Sigmoid colon (tissue), 3 donors: ENCODE results near the gene PRKRIP1.

ENCODE experiments used
- CTCF ChIP-seq, 4 experiments: fragments of 450-650 bp in 3 of 4; fragments of 200-600 bp in 1 of 4; IDR thresholded peaks; one replicate each; pipeline ENCODE4 v1.5.1; 2016 to 2019; ENCODE audit warnings: antibody characterized with exemption in 4 of 4, mild to moderate bottlenecking in 3 of 4, moderate library complexity in 2 of 4
- POLR2A ChIP-seq, 2 donors: fragments of 450-650 bp; IDR thresholded peaks; one replicate each; pipeline ENCODE4 v1.6.1; 2016; ENCODE audit warnings: antibody characterized with exemption in 2 of 2, mild to moderate bottlenecking in 2 of 2, moderate library complexity in 2 of 2

DNA sequence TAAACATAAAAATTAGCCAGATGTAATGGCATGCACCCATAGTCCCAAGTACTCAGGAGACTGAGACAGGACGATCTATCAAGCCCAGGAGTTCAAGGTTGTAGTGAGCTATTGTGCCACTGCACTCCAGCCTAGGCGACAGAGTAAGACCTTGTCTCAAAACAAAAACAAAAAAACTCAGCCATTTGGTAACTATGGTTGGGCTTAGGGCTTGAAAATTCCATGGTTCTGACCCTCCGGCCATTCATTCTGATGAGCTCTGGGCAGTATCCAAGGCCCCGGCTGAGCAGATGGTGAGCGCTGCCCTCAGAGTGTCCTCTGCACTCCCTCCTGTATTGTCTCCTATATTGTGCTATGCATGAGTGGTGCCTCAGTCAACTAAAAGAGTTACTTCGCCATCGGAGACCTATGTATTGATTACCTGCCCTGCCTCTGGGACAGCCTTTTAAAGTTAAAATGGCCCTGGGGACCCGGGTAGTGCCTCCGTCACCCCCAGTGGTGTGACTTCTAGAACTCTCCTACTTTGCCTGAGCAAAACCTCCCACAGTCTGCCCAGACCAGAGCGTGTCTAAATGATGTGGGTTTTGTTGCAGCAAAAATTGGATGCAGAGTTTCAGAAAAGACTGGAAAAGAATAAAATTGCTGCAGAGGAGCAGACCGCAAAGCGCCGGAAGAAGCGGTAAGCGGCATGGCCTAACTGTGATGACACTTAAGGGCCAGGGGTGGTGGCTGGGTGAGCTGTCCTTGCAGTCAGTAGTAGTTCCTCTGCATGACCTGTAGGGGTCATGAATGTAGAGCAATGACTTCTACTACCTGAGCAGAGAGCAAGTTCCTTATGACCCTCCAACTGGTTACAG is 8.1 kb downstream of the PRKRIP1 start:
- TF ChIP-seq POLR2A (IDR thresholded peaks at IDR 0.05) (no peak), CTCF (IDR thresholded peaks at IDR 0.05) (peak in 3 of 4 experiments; percentile 21 to 60 (median 30))
